HepG2 (cell line): ENCODE data around the gene BRSK2. TPM values are rescaled to one million over a fixed set of nuclear protein-coding genes. Genes with fewer than 3 reads are reported as not detected.

Source experiments
- ATAC-seq: fragments of 200-7000 bp; cut with Tn5 transposase; 3 replicates; pipeline ENCODE4 v1.9.1; 2020; ENCODE audit warnings: mild to moderate bottlenecking, moderate library complexity
- BruUV-seq: library from RNA; stranded (reverse); fragments of 400-500 nt; replicated peaks from 2 replicates; lab custom pipeline; 2021; lab: Mats Ljungman, UMichigan
- CTCF ChIA-PET: fragments of 300-600 bp; formaldehyde crosslinking; extraction: SDS; loops from one replicate; lab custom pipeline; 2021; ENCODE audit warnings: low total read pairs, inconsistent platforms, low intra/inter-chr PET ratio; lab: Yijun Ruan, JAX
- POLR2A ChIA-PET: fragments of 350-600 bp; sonication (Branson Sonifier 250); formaldehyde crosslinking; loops from one replicate; lab custom pipeline; 2020; ENCODE audit warnings: antibody characterized with exemption, inconsistent platforms; lab: Yijun Ruan, JAX
- DNase-seq: peaks from one replicate; pipeline ENCODE4 v3.0.0-alpha.2; 2015; ENCODE audit warnings: low spot score
- FAIRE-seq: peaks from 3 replicates; lab custom pipeline; 2011; peaks lifted over from hg19 to GRCh38; lab: Jason Lieb, UNC
- H2AFZ ChIP-seq: one replicate; pipeline ENCODE4 v1.6.1; 2011; ENCODE audit warnings: low read length, inconsistent platforms
- H3K27ac ChIP-seq: fragments of 300-600 bp; 3 replicates; pipeline ENCODE4 v1.8.0; 2011; ENCODE audit warnings: mixed run types, mild to moderate bottlenecking, mixed read lengths, low read length, inconsistent platforms; ENCODE audit not compliant: insufficient read depth; ENCODE audit errors: extremely low read length
- H3K27me3 ChIP-seq, 2 experiments: fragments of 200-600 bp in 1 of 2; 2 replicates in 1 of 2; 3 replicates in 1 of 2; pipeline versions ENCODE4 v1.6.0 to v1.8.0; 2011; ENCODE audit warnings: low read length in 2 of 2, mild to moderate bottlenecking in 2 of 2, moderate library complexity in 2 of 2, inconsistent platforms in 1 of 2; ENCODE audit not compliant: insufficient read depth in 2 of 2, control insufficient read depth in 1 of 2
- H3K36me3 ChIP-seq, 2 experiments: fragments of 200-600 bp in 1 of 2; replicated peaks in 1 of 2; 2 replicates in 1 of 2; 3 replicates in 1 of 2; pipeline versions ENCODE4 v1.5.1 to v1.8.0; 2011; ENCODE audit warnings: low read length in 2 of 2, inconsistent platforms in 1 of 2; ENCODE audit not compliant: insufficient read depth in 2 of 2, control insufficient read depth in 1 of 2
- H3K4me1 ChIP-seq: 2 replicates; pipeline ENCODE4 v1.5.1; 2012; ENCODE audit warnings: low read length, inconsistent platforms; ENCODE audit not compliant: insufficient read depth
- H3K4me2 ChIP-seq: 2 replicates; pipeline ENCODE4 v1.6.0; 2011; ENCODE audit warnings: low read depth, low read length, inconsistent platforms
- H3K4me3 ChIP-seq, 3 experiments: fragments of 200-600 bp in 1 of 3; sonication (generic), shearing (Covaris generic) in 1 of 3; replicated peaks in 1 of 3; 2 replicates each; pipeline ENCODE4 v1.5.1; 2011 to 2016; ENCODE audit warnings: low read length in 3 of 3, inconsistent platforms in 2 of 3, low read depth in 2 of 3, mild to moderate bottlenecking in 2 of 3, control low read depth in 1 of 3, mixed read lengths in 1 of 3; ENCODE audit not compliant: insufficient read depth in 1 of 3
- H3K79me2 ChIP-seq: one replicate; pipeline ENCODE4 v1.6.1; 2011; ENCODE audit warnings: low read length, inconsistent platforms; ENCODE audit not compliant: insufficient read depth
- H3K9ac ChIP-seq: 2 replicates; pipeline ENCODE4 v1.6.0; 2011; ENCODE audit warnings: mild to moderate bottlenecking, low read depth, low read length, inconsistent platforms; ENCODE audit not compliant: insufficient read depth
- H3K9me3 ChIP-seq: 2 replicates; pipeline ENCODE4 v1.5.1; 2012; ENCODE audit warnings: mild to moderate bottlenecking, low read length
- H4K20me1 ChIP-seq: 2 replicates; pipeline ENCODE4 v1.6.0; 2011; ENCODE audit warnings: inconsistent platforms, mild to moderate bottlenecking, low read length, moderate library complexity; ENCODE audit not compliant: insufficient read depth
- CSRNP2 ChIP-seq: sonication (generic); formaldehyde crosslinking; conservative IDR thresholded peaks from 2 replicates; pipeline ENCODE4 v1.8.0; 2022; ENCODE audit warnings: low read depth, missing genetic modification reagents
- GLMP ChIP-seq: sonication (generic); formaldehyde crosslinking; IDR thresholded peaks from 2 replicates; pipeline ENCODE4 v1.9.0; 2021; ENCODE audit warnings: missing genetic modification reagents, mild to moderate bottlenecking, borderline replicate concordance
- HMGA1 ChIP-seq: sonication (generic); formaldehyde crosslinking; conservative IDR thresholded peaks from 2 replicates; pipeline ENCODE4 v1.4.0; 2020; ENCODE audit warnings: missing genetic modification reagents
- JUNB ChIP-seq: sonication (generic); formaldehyde crosslinking; IDR thresholded peaks from 2 replicates; pipeline ENCODE4 v1.8.0; 2022; ENCODE audit warnings: missing genetic modification reagents, mild to moderate bottlenecking, borderline replicate concordance
- KLF16 ChIP-seq, 2 experiments: sonication (generic) in 1 of 2; formaldehyde crosslinking in 1 of 2; IDR thresholded peaks; 2 replicates each; pipeline versions ENCODE4 v1.6.1 to v1.8.0; 2016 to 2023; ENCODE audit warnings: missing genetic modification reagents in 2 of 2, missing compliant biosample characterization in 1 of 2
- NFYB ChIP-seq: sonication (generic); formaldehyde crosslinking; IDR thresholded peaks from 2 replicates; pipeline ENCODE4 v1.4.0; 2020; ENCODE audit warnings: missing genetic modification reagents
- PRDM15 ChIP-seq: sonication (generic); formaldehyde crosslinking; IDR thresholded peaks from 2 replicates; pipeline ENCODE4 v1.4.0; 2020; ENCODE audit warnings: missing genetic modification reagents
- USF2 ChIP-seq, 2 experiments: sonication (generic) in 1 of 2; formaldehyde crosslinking in 1 of 2; IDR thresholded peaks; 2 replicates each; pipeline versions ENCODE4 v1.5.1 to v1.6.1; 2011 to 2020; ENCODE audit warnings: borderline replicate concordance in 1 of 2, low read depth in 1 of 2, low read length in 1 of 2, mild to moderate bottlenecking in 1 of 2, missing genetic modification reagents in 1 of 2, moderate library complexity in 1 of 2
- ZNF296 ChIP-seq: sonication (generic); formaldehyde crosslinking; conservative IDR thresholded peaks from 2 replicates; pipeline ENCODE4 v1.5.0; 2020; ENCODE audit warnings: mild to moderate bottlenecking, missing genetic modification reagents
- ZNF460 ChIP-seq: sonication (generic); formaldehyde crosslinking; IDR thresholded peaks from 2 replicates; pipeline ENCODE4 v1.5.1; 2020; ENCODE audit warnings: missing genetic modification reagents, mild to moderate bottlenecking, borderline replicate concordance
- ZNF678 ChIP-seq: sonication (generic); formaldehyde crosslinking; IDR thresholded peaks from 2 replicates; pipeline ENCODE4 v1.4.0; 2020; ENCODE audit warnings: mild to moderate bottlenecking, missing genetic modification reagents
- ZNF782 ChIP-seq: sonication (generic); formaldehyde crosslinking; IDR thresholded peaks from 2 replicates; pipeline ENCODE4 v1.4.0; 2020; ENCODE audit warnings: missing genetic modification reagents, mild to moderate bottlenecking, borderline replicate concordance
- WGBS: methylation state at CpG from one replicate; pipeline ENCODE4 v1.1.6; 2017; ENCODE audit warnings: low lambda C conversion rate; 5-methylcytosine and 5-hydroxymethylcytosine counted together
- in situ Hi-C: cut with HindIII; loops from 2 replicates; pipeline ENCODE4 v1.10.0; 2017; ENCODE audit warnings: low pct_unique_long_range_greater_than_20kb; ENCODE audit not compliant: extremely low pct_ligation_motif_present
- intact Hi-C: fragments of 100-400 bp; cut with micrococcal nuclease; formaldehyde crosslinking; loops from one replicate; pipeline ENCODE4 v1.10.0; 2022; ENCODE audit not compliant: unreplicated experiment
- polyA plus RNA-seq, 8 experiments: library from polyadenylated mRNA; depleted of rRNA in 3 of 8; stranded (reverse) in 7 of 8; unstranded in 1 of 8; fragments of >200 nt; fragmentation: Illumina TruSeq in 4 of 8; extraction: Trizol in 4 of 8; gene quantifications; 2 replicates each; pipeline versions ENCODE4 v1.2.1 to v1.2.3, GENCODE V29; 2011 to 2016; ENCODE audit warnings: low read depth in 4 of 8, missing spikeins in 1 of 8, mixed read lengths in 1 of 8; ENCODE audit not compliant: insufficient read depth in 1 of 8
- total RNA-seq, 5 experiments: library from RNA; depleted of rRNA; stranded (reverse); fragments of >200 nt; fragmentation: Illumina TruSeq; extraction: Trizol; gene quantifications; 2 replicates each; pipeline ENCODE4 v1.2.3, GENCODE V29; 2016; ENCODE audit warnings: low read depth in 1 of 5

BRSK2 gene
- total and polyA plus RNA-seq, 2 of the 13 experiments (the other 11 are each of a cell fraction or from before 2014, with no cell fraction given), result 0.74 to 1.1 TPM

GRCh38 chr11:1396375-1396841 is 6.7 kb downstream of the BRSK2 start:
- Histone ChIP-seq H4K20me1 (peaks cover 10% of the 10 kb centered on the region; the same call in 1 of the 2 replicates), H3K4me3 (no peak overlapping the region), H3K36me3 (no peaks in the 10 kb centered on the region), H2AFZ (no peak overlapping the region), H3K4me1 (no peaks in the 10 kb centered on the region), H3K4me2 (no peak overlapping the region), H3K27me3 (peaks cover 18 to 59% of the 10 kb centered on the region in 2 experiments; a peak in 4 of 5 replicates), H3K9me3 (no peaks in the 10 kb centered on the region), H3K9ac (no peak overlapping the region), H3K79me2 (no peaks in the 10 kb centered on the region), H3K27ac (no peak overlapping the region)
- BruUV-seq, result no TSS peak
- ATAC-seq (no peak), DNase-seq (no peak), FAIRE-seq (no peak)
- intact Hi-C loops, result no loop called here
- ChIA-PET CTCF (no interaction called here), POLR2A (no interaction called here)
- in situ Hi-C loops, result no loop called here
- 1% methylated on average over 6 of the region's 20 CpGs for WGBS
- TF ChIP-seq PRDM15, result no peak
- TF ChIP-seq ZNF678, result no peak
- TF ChIP-seq USF2 (IDR thresholded peaks at IDR 0.05; ENCODE audit: low read depth, low read length), result no peak
- TF ChIP-seq USF2 (CRISPR knock-in tag; IDR thresholded peaks at IDR 0.05; ENCODE audit: borderline replicate concordance), result no peak
- TF ChIP-seq CSRNP2, result no peak
- no peak for TF ChIP-seq NFYB (CRISPR knock-in tag)
- no peak for TF ChIP-seq JUNB (CRISPR knock-in tag)
- TF ChIP-seq ZNF296 (CRISPR knock-in tag), result no peak
- TF ChIP-seq ZNF782, result no peak
- no peak for TF ChIP-seq HMGA1 (CRISPR knock-in tag)
- no peak for TF ChIP-seq GLMP (CRISPR knock-in tag)
- TF ChIP-seq KLF16 (CRISPR knock-in tag; IDR thresholded peaks at IDR 0.05), result no peak
- TF ChIP-seq ZNF460 (CRISPR knock-in tag), result no peak
